Effector memory CD4-positive, alpha-beta T cell (primary cell): ENCODE measurements around the gene STIM1.

Experiments used
- DNase-seq, 3 donors: peaks; one replicate each; pipeline ENCODE4 v3.0.0-alpha.2; 2020
- H3K27ac ChIP-seq: 2 replicates; pipeline ENCODE4 v1.7.0; 2013; ENCODE audit warnings: mild to moderate bottlenecking, low read length, moderate library complexity; ENCODE audit not compliant: insufficient read depth, poor library complexity, severe bottlenecking
- H3K27me3 ChIP-seq: replicated peaks from 2 replicates; pipeline ENCODE4 v1.7.0; 2013; ENCODE audit warnings: mild to moderate bottlenecking, low read length; ENCODE audit not compliant: insufficient read depth, control insufficient read depth, poor library complexity, severe bottlenecking
- H3K36me3 ChIP-seq: 2 replicates; pipeline ENCODE4 v1.7.0; 2013; ENCODE audit warnings: mild to moderate bottlenecking, low read length, moderate library complexity; ENCODE audit not compliant: control insufficient read depth, insufficient read depth
- H3K4me1 ChIP-seq: 2 replicates; pipeline ENCODE4 v1.7.0; 2013; ENCODE audit warnings: low read length, mild to moderate bottlenecking; ENCODE audit not compliant: control insufficient read depth, insufficient read depth, poor library complexity, severe bottlenecking
- H3K4me3 ChIP-seq: 2 replicates; pipeline ENCODE4 v1.7.0; 2013; ENCODE audit warnings: low read length, low read depth, mild to moderate bottlenecking; ENCODE audit not compliant: insufficient read depth, poor library complexity, severe bottlenecking
- H3K9me3 ChIP-seq: 2 replicates; pipeline ENCODE4 v1.7.0; 2013; ENCODE audit warnings: mild to moderate bottlenecking, low read length, moderate library complexity; ENCODE audit not compliant: control insufficient read depth

The STIM1 gene

GRCh38 chr11:3969200-3969599 is 113.7 kb downstream of the STIM1 start:
- H3K4me3 ChIP-seq, result no peak overlapping the region
- peaks cover 9% of the 10 kb centered on the region for H3K4me1 ChIP-seq
- H3K9me3 ChIP-seq, result no peaks in the 10 kb centered on the region
- no peaks in the 10 kb centered on the region for H3K27me3 ChIP-seq
- no peaks in the 10 kb centered on the region for H3K36me3 ChIP-seq
- no peak for DNase-seq
- no peak overlapping the region for H3K27ac ChIP-seq

- Histone ChIP-seq H3K4me1 (peaks cover 11% of the 10 kb centered on the region), H3K9me3 (no peaks in the 10 kb centered on the region), H3K36me3 (no peaks in the 10 kb centered on the region), H3K27me3 (no peaks in the 10 kb centered on the region), H3K4me3 (no peak overlapping the region), H3K27ac (no peak overlapping the region)
- DNase-seq, result no peak
Observed at GRCh38 chr11:3969613-3970012, 114.1 kb downstream of the STIM1 start.

- Histone ChIP-seq H3K27me3 (no peaks in the 10 kb centered on the region), H3K4me3 (no peak overlapping the region), H3K9me3 (no peaks in the 10 kb centered on the region), H3K36me3 (no peaks in the 10 kb centered on the region), H3K4me1 (peaks cover 14% of the 10 kb centered on the region), H3K27ac (no peak overlapping the region)
- DNase-seq, result no peak
Observed at GRCh38 chr11:3970108-3970507, 114.6 kb downstream of the STIM1 start.

GRCh38 chr11:3971756-3972404 is 116.4 kb downstream of the STIM1 start:
- Histone ChIP-seq H3K4me3 (no peak overlapping the region), H3K27me3 (no peaks in the 10 kb centered on the region), H3K4me1 (peaks cover 14% of the 10 kb centered on the region), H3K36me3 (no peaks in the 10 kb centered on the region), H3K9me3 (no peaks in the 10 kb centered on the region), H3K27ac (no peak overlapping the region)
- DNase-seq, result no peak

GRCh38 chr11:3972431-3972830 is 117.0 kb downstream of the STIM1 start:
- Histone ChIP-seq H3K4me1 (peaks cover 14% of the 10 kb centered on the region), H3K36me3 (no peaks in the 10 kb centered on the region), H3K27me3 (no peaks in the 10 kb centered on the region), H3K27ac (no peak overlapping the region), H3K4me3 (no peak overlapping the region), H3K9me3 (no peaks in the 10 kb centered on the region)
- no peak for DNase-seq

- no peak overlapping the region for H3K4me3 ChIP-seq
- DNase-seq, result no peak
- H3K4me1 ChIP-seq, result peaks cover 10% of the 10 kb centered on the region
- H3K27ac ChIP-seq, result no peak overlapping the region
- H3K9me3 ChIP-seq, result no peaks in the 10 kb centered on the region
- peaks cover 3% of the 10 kb centered on the region for H3K36me3 ChIP-seq
- no peaks in the 10 kb centered on the region for H3K27me3 ChIP-seq
Observed at GRCh38 chr11:3977078-3977477, 121.6 kb downstream of the STIM1 start.

GRCh38 chr11:3981084-3981633 is 125.7 kb downstream of the STIM1 start:
- no peak for DNase-seq
- Histone ChIP-seq H3K36me3 (peaks cover 3% of the 10 kb centered on the region), H3K9me3 (no peaks in the 10 kb centered on the region), H3K27ac (no peak overlapping the region), H3K4me3 (no peak overlapping the region), H3K4me1 (peaks cover 5% of the 10 kb centered on the region), H3K27me3 (no peaks in the 10 kb centered on the region)

- Histone ChIP-seq H3K36me3 (peaks cover 3% of the 10 kb centered on the region), H3K27me3 (no peaks in the 10 kb centered on the region), H3K27ac (no peak overlapping the region), H3K4me3 (no peak overlapping the region), H3K9me3 (no peaks in the 10 kb centered on the region), H3K4me1 (peaks cover 5% of the 10 kb centered on the region)
- DNase-seq, result no peak
Observed at GRCh38 chr11:3982431-3982830, 127.0 kb downstream of the STIM1 start.

GRCh38 chr11:3983101-3983500 is 127.6 kb downstream of the STIM1 start:
- H3K4me3 ChIP-seq, result no peak overlapping the region
- DNase-seq, result no peak
- H3K36me3 ChIP-seq, result peaks cover 3% of the 10 kb centered on the region
- H3K27me3 ChIP-seq, result no peaks in the 10 kb centered on the region
- no peaks in the 10 kb centered on the region for H3K9me3 ChIP-seq
- H3K4me1 ChIP-seq, result peaks cover 5% of the 10 kb centered on the region
- no peak overlapping the region for H3K27ac ChIP-seq

- Histone ChIP-seq H3K27ac (no peak overlapping the region), H3K36me3 (peaks cover 3% of the 10 kb centered on the region), H3K27me3 (no peaks in the 10 kb centered on the region), H3K4me1 (no peaks in the 10 kb centered on the region), H3K4me3 (no peak overlapping the region), H3K9me3 (no peaks in the 10 kb centered on the region)
- DNase-seq, result peak in 1 of 3 donors; percentile 2
Observed at GRCh38 chr11:3984896-3985295, 129.4 kb downstream of the STIM1 start.
